Measurements from ENCODE around the gene RIOX2. TPM values are rescaled to one million over a fixed set of nuclear protein-coding genes. Genes with fewer than 3 reads are reported as not detected.
"Not testable (repeated sequence)": the region's sequence is repeated elsewhere in the genome, so short reads cannot be mapped to it uniquely, and the experiment has no call there.

The RIOX2 gene
- polyA plus RNA-seq (ENCODE audit: insufficient read length in 12 of 12): 10 to 100 TPM in 11 of 12 donors, not detected in 1; 36.3 to 53.7 (median 45.6) TPM
- long read RNA-seq, donor 1, transcript RIOX2-203 (10 exons, 2,341 nt): major isoform, 7 of 7 reads
- long read RNA-seq, donor 1, partial matches to known transcripts: 0 of 7 reads
- long read RNA-seq, donor 1, other reads (novel, unspliced or antisense): 0 of 7 reads
- long read RNA-seq, donor 2, transcript RIOX2-203 (10 exons, 2,341 nt): major isoform, 8 of 11 reads
- long read RNA-seq, donor 2, partial matches to known transcripts: 0 of 11 reads
- long read RNA-seq, donor 2, other reads (novel, unspliced or antisense): 0 of 11 reads
- long read RNA-seq, donor 3: 0 reads
- long read RNA-seq, donor 4, partial matches to known transcripts: 0 of 2 reads
- long read RNA-seq, donor 4, other reads (novel, unspliced or antisense): 0 of 2 reads
- long read RNA-seq, donor 5, transcript RIOX2-203 (10 exons, 2,341 nt): major isoform, 7 of 98 reads
- long read RNA-seq, donor 5, partial matches to known transcripts: 91 of 98 reads
- long read RNA-seq, donor 5, other reads (novel, unspliced or antisense): 0 of 98 reads
- long read RNA-seq, donor 6, partial matches to known transcripts: 0 of 4 reads
- long read RNA-seq, donor 6, other reads (novel, unspliced or antisense): 0 of 4 reads
- long read RNA-seq, donor 7, full-length matches to known transcripts: 7 of 7 reads
- long read RNA-seq, donor 7, partial matches to known transcripts: 0 of 7 reads
- long read RNA-seq, donor 7, other reads (novel, unspliced or antisense): 0 of 7 reads
- long read RNA-seq, donor 8, transcript RIOX2-203 (10 exons, 2,341 nt): major isoform, 5 of 14 reads
- long read RNA-seq, donor 8, partial matches to known transcripts: 0 of 14 reads
- long read RNA-seq, donor 8, other reads (novel, unspliced or antisense): 7 of 14 reads
- long read RNA-seq, donor 9, partial matches to known transcripts: 0 of 7 reads
- long read RNA-seq, donor 9, other reads (novel, unspliced or antisense): 0 of 7 reads
- long read RNA-seq, donor 10, transcript RIOX2-203 (10 exons, 2,341 nt): major isoform, 7 of 14 reads
- long read RNA-seq, donor 10, partial matches to known transcripts: 0 of 14 reads
- long read RNA-seq, donor 10, other reads (novel, unspliced or antisense): 6 of 14 reads
- long read RNA-seq, donor 11, full-length matches to known transcripts: 9 of 9 reads
- long read RNA-seq, donor 11, partial matches to known transcripts: 0 of 9 reads
- long read RNA-seq, donor 11, other reads (novel, unspliced or antisense): 0 of 9 reads

DNA sequence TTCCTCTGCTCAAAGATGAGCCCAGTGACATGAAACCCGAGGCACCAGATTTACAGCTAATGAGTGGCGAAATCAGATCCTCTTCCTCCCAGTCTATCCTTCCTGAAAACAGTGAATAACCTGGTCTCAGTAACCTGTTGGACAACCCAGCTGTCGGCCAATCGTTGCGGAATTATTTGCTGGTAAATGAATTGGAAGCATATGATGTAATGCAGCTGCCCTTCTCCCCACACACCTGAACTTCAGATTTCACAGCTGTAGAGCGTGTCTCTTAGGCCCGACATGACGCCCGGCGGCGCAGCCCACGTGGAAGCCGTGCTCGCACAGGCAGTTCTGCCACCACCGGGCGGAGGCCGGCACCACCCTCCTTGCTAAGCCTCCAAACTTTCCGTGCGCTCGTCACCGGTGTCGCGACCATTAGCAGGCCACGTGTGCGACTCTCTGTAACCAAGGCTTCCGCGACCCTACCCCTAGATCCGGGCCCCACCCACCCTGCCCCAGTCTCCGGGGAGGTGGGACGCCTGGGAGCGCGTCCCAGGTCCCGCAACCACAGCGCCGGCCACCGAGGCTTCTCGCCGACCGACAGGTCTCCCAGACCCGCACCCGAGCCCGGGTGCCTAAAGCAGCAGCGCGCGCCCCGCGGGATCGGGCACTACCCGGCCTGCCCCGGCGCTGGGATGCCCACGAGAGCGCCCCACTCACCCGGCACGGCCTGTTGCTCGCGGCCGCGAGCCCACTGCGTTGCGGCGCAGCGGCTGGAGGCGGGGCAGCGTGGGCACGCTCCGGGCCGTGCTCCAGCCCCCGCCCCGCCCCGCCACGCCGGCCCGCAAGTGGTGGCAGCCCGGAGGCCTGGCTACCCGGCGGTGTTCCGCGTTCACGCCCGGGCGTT is at the start of gene RIOX2:
TSS of gene RIOX2 (minus strand) at position 753 of the 889 bp plus-strand sequence. CDS start 4,838 bp downstream, outside the sequence.
- DNase-seq: peak; percentile 69

- DNase-seq: no peak
Observed at GRCh38 chr3:98020412-98020811, 48.2 kb upstream of the RIOX2 start.

DNA sequence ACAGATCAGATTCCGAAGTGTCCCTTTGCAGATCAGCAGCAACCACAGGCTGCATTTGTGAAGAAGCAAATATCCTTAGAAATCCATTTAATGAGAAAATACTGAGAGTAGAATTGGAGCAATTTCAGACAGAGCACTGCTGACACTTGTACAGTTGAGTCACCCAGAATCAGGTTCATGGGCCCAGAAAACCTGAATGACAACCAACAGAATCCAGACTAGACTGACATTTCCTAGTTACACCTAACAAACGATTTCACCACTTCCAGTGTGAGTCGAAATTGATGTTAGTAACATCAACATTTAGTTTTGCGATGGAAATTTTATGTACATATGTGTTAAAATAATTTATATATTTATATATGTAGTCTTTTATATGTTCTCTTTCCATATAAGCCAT is 46.1 kb upstream of the RIOX2 start:
- DNase-seq: no peak

- DNase-seq: no peak
Observed at GRCh38 chr3:98014268-98014585, 42.0 kb upstream of the RIOX2 start.

DNA sequence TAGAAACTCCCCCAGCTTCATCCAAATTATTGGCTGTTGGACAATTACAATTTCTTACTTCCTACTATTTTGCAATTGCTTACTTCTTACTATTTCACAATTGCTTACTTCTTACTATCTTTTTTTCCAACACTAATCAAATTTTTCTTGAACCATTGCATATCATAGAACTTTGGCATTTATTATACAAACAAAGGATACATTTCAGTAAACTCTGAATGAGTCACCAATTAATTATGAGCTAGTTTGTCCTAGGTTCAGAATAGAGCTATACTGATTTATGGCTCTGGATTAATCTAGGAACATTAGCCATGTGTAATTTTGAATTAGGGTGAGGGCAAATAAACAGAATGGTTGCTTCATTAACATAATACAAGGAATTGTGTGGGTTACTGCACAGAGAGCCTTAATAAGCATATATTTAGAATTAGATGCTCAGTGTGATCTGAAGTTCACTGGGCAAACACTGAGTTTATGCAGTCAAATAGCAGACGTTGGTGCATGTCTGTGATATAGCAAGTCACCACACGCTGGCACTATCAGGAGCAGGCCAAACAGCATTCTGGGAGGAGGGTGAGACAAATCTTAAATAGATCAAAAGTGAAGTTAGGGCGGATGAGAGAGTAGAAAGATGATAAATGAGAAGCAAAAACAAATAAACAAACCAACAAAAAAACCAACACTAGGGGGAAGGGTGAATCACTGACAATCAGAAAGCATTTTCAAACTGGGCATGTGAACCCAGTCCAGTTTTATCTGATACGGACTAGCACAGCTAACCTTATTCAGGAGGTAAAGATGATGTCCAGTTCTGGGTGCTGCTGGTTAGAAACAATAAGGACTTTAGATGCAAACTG is 41.4 kb upstream of the RIOX2 start:
- DNase-seq: no peak

GRCh38 chr3:98012979-98013378 is 40.7 kb upstream of the RIOX2 start:
- peak; percentile 71 for DNase-seq

- not testable (repeated sequence) for DNase-seq
Observed at GRCh38 chr3:98010883-98011449, 38.7 kb upstream of the RIOX2 start.

DNA sequence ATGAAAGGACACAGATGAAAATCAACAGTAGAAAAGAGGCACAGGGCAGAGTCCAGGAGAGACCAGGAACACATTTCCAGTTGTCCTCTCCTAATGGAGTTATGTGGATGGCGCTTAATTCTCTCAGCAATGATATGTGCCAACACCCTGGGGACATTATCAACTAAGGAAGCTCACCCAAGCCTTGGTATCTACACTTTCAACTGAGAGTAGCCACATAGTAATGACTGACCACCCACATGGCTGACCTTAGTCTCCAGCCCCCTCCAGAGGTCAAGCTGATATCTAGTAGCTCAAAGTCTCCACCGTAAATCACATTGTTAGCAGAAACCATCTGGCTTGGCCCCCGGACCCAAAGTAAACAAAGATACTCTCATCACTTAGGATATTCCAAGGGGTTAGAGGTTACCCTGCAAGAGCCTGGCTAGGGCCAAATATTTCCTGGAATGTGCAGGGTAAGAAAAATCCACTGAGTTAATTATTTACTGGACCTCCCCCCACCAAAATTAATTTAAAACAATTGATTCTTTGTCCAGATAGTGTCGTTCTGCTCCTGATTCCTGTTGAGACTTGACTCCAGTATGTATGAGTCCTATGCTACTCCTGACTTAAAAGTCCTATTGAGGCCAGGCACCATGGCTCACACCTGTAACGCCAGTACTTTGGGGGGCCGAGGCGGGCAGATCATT is 38.1 kb upstream of the RIOX2 start:
- DNase-seq: no peak

DNA sequence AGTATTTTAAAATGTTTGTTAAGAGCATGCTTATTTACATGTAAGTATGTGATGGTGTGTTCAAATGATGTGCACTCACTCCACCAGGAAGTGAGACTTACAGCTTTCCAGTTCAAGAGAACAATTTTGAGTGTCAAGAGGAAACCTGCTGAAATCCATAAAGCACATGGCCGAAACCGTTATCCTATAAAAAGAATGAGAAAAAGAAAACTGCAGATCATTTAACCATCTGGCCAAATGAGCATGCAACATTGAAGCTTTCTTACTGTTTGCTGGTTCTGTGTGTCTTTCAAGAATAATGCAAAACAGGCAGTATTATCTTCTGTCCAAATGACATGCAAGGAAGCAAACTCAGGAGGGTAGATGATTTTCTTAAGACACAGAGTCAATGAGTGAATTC is 36.6 kb upstream of the RIOX2 start:
- DNase-seq: no peak

GRCh38 chr3:98005438-98005837 is 33.2 kb upstream of the RIOX2 start:
- no peak for DNase-seq

DNA sequence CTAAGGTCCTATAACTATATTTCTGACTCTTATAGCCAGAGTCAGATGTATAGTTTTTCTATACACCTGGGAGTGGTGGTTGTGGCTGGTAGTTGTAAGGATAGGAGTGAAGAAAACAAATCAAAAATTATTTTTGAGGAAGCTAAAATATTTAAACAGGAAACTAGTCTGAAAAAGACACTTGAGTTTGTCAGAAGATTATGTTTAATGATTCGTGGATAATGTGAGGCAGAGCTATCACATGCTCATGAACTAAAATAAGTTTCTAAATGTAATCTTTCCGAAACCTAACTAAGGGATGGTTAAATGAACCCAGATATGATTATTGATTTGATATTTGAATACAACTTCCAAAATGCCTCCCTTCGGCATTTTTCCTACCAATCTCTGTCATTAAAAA is 32.5 kb upstream of the RIOX2 start:
- no peak for DNase-seq

DNA sequence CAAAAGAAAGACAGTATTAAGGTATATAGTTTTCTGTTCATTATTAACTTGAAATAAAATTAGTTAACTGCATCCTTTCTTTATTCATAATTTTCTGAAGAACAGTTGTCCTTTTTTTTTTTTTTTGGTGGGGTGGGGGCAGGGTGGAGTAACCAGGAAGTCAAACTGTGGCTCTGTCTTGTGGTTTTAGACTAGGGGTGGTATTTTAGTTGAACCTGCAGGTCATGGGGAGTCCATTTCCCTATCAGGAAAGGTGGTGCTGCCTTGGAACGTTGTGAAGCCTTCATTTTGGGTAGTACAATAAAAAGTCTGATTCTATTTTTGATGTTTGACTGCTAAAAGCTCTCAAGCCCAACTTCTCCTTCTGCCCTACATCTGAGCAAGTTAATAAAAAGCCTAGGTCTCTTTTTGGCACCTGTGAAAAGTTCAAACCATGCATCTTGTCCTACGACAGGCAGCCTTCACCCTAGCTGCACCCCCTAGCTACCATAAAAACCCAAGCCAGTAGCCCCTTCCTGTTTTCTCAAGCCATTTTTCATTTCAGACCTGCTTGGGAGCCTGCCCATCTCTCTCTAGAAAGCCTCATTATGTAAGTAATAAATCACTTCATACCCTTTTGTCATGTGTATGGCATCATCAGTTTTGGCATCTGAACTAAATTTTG is 31.2 kb upstream of the RIOX2 start:
- DNase-seq: no peak

DNA sequence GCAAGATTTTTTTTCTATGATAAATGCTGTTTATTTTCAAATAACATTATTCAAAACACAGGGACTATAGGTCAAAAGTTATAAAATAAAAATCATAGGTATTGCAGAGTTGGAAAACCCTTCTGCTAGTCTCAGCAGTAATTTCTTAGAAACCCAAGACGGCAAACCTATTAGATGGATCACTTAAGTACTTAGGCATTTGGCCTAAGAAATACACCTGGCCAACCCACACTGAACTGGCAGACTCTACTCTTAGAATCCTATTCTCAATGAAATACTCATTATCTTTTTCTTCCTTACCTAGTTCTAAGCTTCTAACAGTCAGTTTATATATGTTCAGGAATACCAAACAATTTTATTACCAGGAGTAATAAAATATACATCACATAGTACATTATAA is 30.5 kb upstream of the RIOX2 start:
- DNase-seq: no peak

GRCh38 chr3:97999994-98000393 is 27.8 kb upstream of the RIOX2 start:
- DNase-seq: no peak

DNA sequence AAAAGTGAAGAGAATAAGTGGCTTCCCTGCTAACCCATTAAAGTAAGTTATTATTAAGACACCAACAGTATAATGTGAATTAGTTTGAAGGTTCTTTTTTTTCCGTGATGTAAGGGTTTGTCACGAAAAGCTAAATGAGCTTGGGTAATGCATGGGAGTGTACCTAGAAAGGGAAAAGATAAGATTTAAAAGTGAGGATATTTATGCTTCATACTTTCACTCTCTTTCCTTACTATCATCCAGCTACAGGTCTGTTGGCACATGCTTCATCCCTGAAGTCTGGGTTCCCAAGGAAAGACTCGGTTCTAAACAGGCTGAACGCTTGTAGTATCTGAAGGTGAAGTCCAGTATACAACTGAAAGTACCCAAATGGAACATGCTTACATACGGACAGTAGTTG is 26.9 kb upstream of the RIOX2 start:
- DNase-seq: no peak

DNA sequence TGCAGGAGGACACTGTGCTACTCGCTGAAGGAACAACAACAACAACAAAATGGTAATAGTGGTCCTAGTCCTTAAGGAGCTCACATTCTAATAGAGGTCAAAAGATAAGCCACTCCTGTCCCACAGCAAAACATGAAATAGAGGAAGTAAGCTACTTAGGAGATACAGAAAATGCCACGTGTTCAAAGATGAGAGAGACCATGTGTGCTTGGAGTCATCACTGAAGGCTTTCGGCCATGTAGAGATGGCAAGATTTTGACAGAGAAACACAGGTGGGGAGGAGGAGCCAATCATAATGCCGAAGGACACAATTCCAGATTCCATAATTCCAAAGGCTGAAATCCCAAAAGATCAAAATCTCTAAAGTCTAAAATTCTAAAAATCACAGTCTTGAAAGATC is 24.8 kb upstream of the RIOX2 start:
- DNase-seq: no peak

DNA sequence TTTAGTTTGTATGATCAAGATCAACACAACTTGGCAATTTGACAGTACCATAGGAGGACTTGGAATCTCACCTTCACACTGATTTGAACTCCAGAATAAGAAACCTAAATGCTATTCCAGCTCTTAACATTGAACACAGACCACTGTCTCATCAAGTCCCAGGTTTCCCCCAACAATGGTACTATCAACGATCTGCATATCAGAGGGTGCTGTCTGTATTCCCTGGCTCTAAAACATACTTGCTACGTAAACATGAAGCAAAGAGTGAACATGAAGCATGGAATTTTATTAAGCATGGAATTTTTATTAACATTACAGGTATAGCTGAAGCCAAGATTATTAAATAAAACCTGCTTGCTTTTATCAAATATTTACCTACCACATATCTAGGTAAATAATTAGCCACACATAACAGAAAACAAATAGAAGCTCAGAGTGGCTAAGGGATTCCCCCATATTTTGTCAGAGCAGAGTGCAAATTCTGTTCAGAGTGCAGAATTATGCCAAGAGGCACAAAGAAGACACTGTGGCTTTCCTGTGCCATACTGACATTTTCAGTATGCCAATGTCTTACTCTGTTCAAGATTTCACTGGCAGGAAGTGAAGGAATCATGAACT is 22.2 kb upstream of the RIOX2 start:
- DNase-seq: no peak

- no peak for DNase-seq
Observed at GRCh38 chr3:97993526-97993925, 21.3 kb upstream of the RIOX2 start.

All from muscle of arm (tissue), 14 donors.